ENCODE results near the gene OTOR. TPM values are rescaled to one million over a fixed set of nuclear protein-coding genes. Genes with fewer than 3 reads are reported as not detected.

The OTOR gene
- total and polyA plus RNA-seq, 2 of the 8 experiments (the other 6 are each of a cell fraction or from before 2014, with no cell fraction given), result not detected

DNA sequence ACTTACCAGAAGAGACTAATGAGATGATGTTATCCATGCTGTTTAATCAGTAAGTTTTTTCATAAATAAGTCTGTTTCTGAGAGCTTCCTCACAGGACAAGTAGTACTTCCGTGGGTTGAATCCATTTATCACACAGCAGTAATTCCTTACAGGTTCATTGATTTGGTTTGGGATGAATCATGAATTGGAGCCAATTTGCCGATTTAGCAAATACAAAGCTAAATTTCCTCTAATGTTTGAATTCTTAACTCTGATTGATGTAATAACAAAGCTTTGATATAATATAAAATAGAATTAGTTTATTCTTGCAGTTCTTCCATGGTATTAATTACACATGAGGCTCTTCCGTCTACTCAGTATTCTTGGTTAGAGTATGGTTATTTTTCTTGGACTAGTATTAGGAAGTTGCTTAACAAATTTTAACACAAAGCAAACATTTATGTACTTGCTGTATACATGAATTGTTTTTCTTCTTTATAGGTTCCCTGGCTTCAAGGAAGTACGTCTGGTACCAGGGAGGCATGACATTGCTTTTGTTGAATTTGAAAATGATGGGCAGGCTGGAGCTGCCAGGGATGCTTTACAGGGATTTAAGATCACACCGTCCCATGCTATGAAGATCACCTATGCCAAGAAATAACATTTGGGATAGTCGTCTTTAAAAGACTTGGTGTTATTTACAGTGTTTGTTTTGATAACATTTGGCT, 7.6 kb upstream of the OTOR start:
- Histone ChIP-seq H3K23me2 (ENCODE audit: low read depth, low read length) (no peaks in the 10 kb centered on the region; the same call in 1 of the 2 replicates), H3K4me1 (replicated peaks in 1 of 4; ENCODE audit: control insufficient read depth in 3 of 4, insufficient read depth in 4 of 4, low read length in 3 of 4) (no peaks in the 10 kb centered on the region), H4K5ac (ENCODE audit: insufficient read length, low read depth, low read length) (no peak overlapping the region), H3K79me1 (ENCODE audit: low read depth, low read length) (no peaks in the 10 kb centered on the region), H3K27ac (ENCODE audit: low read depth, low read length) (no peak overlapping the region), H3K14ac (ENCODE audit: insufficient read length) (no peak overlapping the region), H2BK15ac (ENCODE audit: low read length) (no peak overlapping the region), H3K4ac (replicated peaks; ENCODE audit: insufficient read length, low read depth, low read length) (no peak overlapping the region), H4K91ac (replicated peaks; ENCODE audit: insufficient read length, low read length) (no peak overlapping the region), H2AFZ (ENCODE audit: low read length) (no peak overlapping the region), H2BK120ac (replicated peaks; ENCODE audit: low read depth, low read length) (no peak overlapping the region), H3K9me3 (ENCODE audit: insufficient read depth in 2 of 2, low read depth in 1 of 2, low read length in 1 of 2) (no peaks in the 10 kb centered on the region), H3K79me2 (ENCODE audit: control insufficient read depth in 1 of 2, insufficient read depth in 2 of 2, low read length in 2 of 2) (no peaks in the 10 kb centered on the region), H3K36me3 (ENCODE audit: control insufficient read depth in 2 of 4, insufficient read depth in 4 of 4, low read length in 3 of 4) (peaks cover 3 to 33% (median 22%) of the 10 kb centered on the region in 4 experiments; a peak in 7 of 8 replicates), H3K4me3 (ENCODE audit: extremely low read depth in 1 of 4, insufficient read depth in 2 of 4, low read depth in 3 of 4, low read length in 4 of 4) (no peak overlapping the region), H3K23ac (ENCODE audit: insufficient read length) (no peak overlapping the region), H4K20me1 (replicated peaks in 1 of 2; ENCODE audit: control insufficient read depth in 1 of 2, insufficient read depth in 2 of 2, low read length in 2 of 2) (no peaks in the 10 kb centered on the region), H3K4me2 (ENCODE audit: insufficient read depth in 1 of 2, low read depth in 2 of 2, low read length in 2 of 2) (no peak overlapping the region), H2BK20ac (ENCODE audit: low read length) (no peak overlapping the region), H2BK5ac (ENCODE audit: low read depth, low read length) (no peak overlapping the region), H3K56ac (replicated peaks; ENCODE audit: insufficient read length, low read depth, low read length) (no peak overlapping the region), H3K27me3 (replicated peaks in 1 of 4; ENCODE audit: control insufficient read depth in 3 of 4, extremely low read depth in 1 of 4, insufficient read depth in 3 of 4, low read length in 3 of 4) (peaks cover 0 to 1% (median 0%) of the 10 kb centered on the region in 4 experiments; a peak in 1 of 7 replicates), H3K18ac (ENCODE audit: extremely low read depth, low read length) (no peak overlapping the region), H4K8ac (ENCODE audit: extremely low read depth, insufficient read depth, low read length) (no peak overlapping the region), H2AK5ac (ENCODE audit: low read depth, low read length) (no peak overlapping the region), H3K9ac (replicated peaks in 1 of 4; ENCODE audit: extremely low read depth in 1 of 4, low read depth in 3 of 4, low read length in 3 of 4) (no peak overlapping the region), H2BK12ac (ENCODE audit: low read depth, low read length) (no peak overlapping the region)
- DNase-seq (ENCODE audit: low read depth in 1 of 2, low spot score in 2 of 2) (no peak), FAIRE-seq (no peak)
- ChIA-PET CTCF (ENCODE audit: partially characterized antibody) (interaction anchor here (1.4 to 1.9 kb wide), 2 partner anchors 9 to 20 kb away, joined by 4 to 6 read pairs; no protein-coding TSS in a partner anchor), POLR2A (ENCODE audit: partially characterized antibody) (no interaction called here)
- 88% methylated on average over 6 of the region's 6 CpGs; no CpG with 5 or more reads in 1 of the 2 experiments for WGBS, 2 experiments (ENCODE audit: extremely low coverage in 1 of 2, insufficient coverage in 1 of 2, insufficient read length in 1 of 2, insufficient replicate concordance in 2 of 2, low coverage in 1 of 2, low lambda C conversion rate in 2 of 2, missing lambda C conversion rate in 1 of 2)
- TF ChIP-seq JUN (IDR thresholded peaks at IDR 0.05; ENCODE audit: low read depth, low read length) (no peak), MAFK (IDR thresholded peaks at IDR 0.05; ENCODE audit: low read depth, low read length) (no peak), YY1 (IDR thresholded peaks at IDR 0.05; ENCODE audit: low read depth, low read length) (no peak), GTF2F1 (IDR thresholded peaks at IDR 0.05; ENCODE audit: borderline replicate concordance, low read depth, low read length) (no peak), POLR2A (IDR thresholded peaks at IDR 0.05; ENCODE audit: control extremely low read depth in 1 of 2, low read depth in 2 of 2, low read length in 2 of 2) (no peak), RNF2 (IDR thresholded peaks at IDR 0.05; ENCODE audit: borderline replicate concordance, low read depth, low read length, missing control alignments, poor library complexity, severe bottlenecking) (no peak), TAF7 (optimal IDR thresholded peaks at IDR 0.05; ENCODE audit: borderline replicate concordance, low read depth, low read length) (no peak), POU5F1 (IDR thresholded peaks at IDR 0.05; ENCODE audit: low read depth, low read length) (no peak), EGR1 (IDR thresholded peaks at IDR 0.05; ENCODE audit: borderline replicate concordance, low read depth, low read length) (no peak), SP1 (IDR thresholded peaks at IDR 0.05; ENCODE audit: low read depth, low read length) (no peak)
- TF ChIP-seq, protein P1, sequence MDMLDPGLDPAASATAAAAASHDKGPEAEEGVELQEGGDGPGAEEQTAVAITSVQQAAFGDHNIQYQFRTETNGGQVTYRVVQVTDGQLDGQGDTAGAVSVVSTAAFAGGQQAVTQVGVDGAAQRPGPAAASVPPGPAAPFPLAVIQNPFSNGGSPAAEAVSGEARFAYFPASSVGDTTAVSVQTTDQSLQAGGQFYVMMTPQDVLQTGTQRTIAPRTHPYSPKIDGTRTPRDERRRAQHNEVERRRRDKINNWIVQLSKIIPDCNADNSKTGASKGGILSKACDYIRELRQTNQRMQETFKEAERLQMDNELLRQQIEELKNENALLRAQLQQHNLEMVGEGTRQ (IDR thresholded peaks at IDR 0.05; ENCODE audit: low read length), result no peak

All from H1 (cell line).